Nephron progenitor cell (in vitro differentiated cells): ENCODE data around the gene AHDC1.
"Not testable (repeated sequence)": the region's sequence is repeated elsewhere in the genome, so short reads cannot be mapped to it uniquely, and the experiment has no call there.

Source experiments
- DNase-seq: peaks from one replicate; pipeline ENCODE4 v3.0.0; 2021
- H3K27ac Mint-ChIP-seq: 2 replicates; pipeline ENCODE4 v1.8.0; 2021; ENCODE audit warnings: mild to moderate bottlenecking, moderate library complexity, mixed read lengths
- H3K27me3 Mint-ChIP-seq: 2 replicates; pipeline ENCODE4 v1.8.0; 2021; ENCODE audit warnings: mild to moderate bottlenecking, low read depth, mixed read lengths; ENCODE audit not compliant: poor library complexity
- H3K36me3 Mint-ChIP-seq: 2 replicates; pipeline ENCODE4 v1.8.0; 2021; ENCODE audit warnings: low read depth, mixed read lengths
- H3K4me1 Mint-ChIP-seq: 2 replicates; pipeline ENCODE4 v1.8.0; 2021; ENCODE audit warnings: mixed read lengths
- H3K4me3 Mint-ChIP-seq: 2 replicates; pipeline ENCODE4 v1.8.0; 2021; ENCODE audit warnings: mild to moderate bottlenecking, moderate library complexity, mixed read lengths
- H3K9me3 Mint-ChIP-seq: 2 replicates; pipeline ENCODE4 v1.8.0; 2021; ENCODE audit warnings: mild to moderate bottlenecking, moderate library complexity, mixed read lengths
- TF ChIP-seq, protein P1 (sequence below): fragments of 200-600 bp; sonication (generic); IDR thresholded peaks from 2 replicates; pipeline ENCODE4 v1.5.0; 2021; ENCODE audit warnings: antibody characterized with exemption

The AHDC1 gene

DNA sequence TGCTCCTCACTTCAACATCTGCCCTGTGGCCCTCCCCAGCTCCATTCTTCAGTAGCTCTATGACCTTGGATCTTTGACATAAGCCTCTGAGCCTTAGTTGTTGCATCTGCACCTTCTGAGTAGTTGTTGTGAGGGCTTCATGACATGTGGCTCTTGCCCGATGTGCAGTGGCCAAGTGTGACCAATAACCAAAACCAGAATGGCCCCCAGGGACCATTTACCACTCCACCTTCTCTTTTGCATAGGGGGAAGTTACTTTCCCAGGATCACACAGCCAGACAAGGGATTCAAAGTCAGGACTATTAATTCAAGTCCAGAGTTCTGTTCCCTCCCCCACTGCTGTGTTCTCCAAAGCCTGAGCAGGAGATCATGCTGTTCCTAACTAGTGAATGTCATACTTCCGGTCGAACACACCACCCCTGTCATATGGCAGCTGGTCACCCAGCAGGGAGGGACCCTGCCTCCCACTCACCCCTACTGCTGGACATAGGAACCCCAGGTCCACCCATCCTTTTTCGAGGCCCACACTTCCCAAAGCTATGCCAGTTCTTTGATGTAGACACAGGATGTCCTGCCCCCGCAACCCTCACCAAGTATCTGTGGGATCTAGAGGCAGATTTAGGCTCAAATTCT is 27.0 kb upstream of the AHDC1 start:
- no peaks in the 10 kb centered on the region for H3K9me3 Mint-ChIP-seq
- DNase-seq = no peak
- peaks cover 53% of the 10 kb centered on the region for H3K27me3 Mint-ChIP-seq
- no peak overlapping the region for H3K4me3 Mint-ChIP-seq
- no peaks in the 10 kb centered on the region for H3K36me3 Mint-ChIP-seq
- no peak overlapping the region for H3K27ac Mint-ChIP-seq
- TF ChIP-seq, protein P1, sequence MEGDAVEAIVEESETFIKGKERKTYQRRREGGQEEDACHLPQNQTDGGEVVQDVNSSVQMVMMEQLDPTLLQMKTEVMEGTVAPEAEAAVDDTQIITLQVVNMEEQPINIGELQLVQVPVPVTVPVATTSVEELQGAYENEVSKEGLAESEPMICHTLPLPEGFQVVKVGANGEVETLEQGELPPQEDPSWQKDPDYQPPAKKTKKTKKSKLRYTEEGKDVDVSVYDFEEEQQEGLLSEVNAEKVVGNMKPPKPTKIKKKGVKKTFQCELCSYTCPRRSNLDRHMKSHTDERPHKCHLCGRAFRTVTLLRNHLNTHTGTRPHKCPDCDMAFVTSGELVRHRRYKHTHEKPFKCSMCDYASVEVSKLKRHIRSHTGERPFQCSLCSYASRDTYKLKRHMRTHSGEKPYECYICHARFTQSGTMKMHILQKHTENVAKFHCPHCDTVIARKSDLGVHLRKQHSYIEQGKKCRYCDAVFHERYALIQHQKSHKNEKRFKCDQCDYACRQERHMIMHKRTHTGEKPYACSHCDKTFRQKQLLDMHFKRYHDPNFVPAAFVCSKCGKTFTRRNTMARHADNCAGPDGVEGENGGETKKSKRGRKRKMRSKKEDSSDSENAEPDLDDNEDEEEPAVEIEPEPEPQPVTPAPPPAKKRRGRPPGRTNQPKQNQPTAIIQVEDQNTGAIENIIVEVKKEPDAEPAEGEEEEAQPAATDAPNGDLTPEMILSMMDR = no peak
- H3K4me1 Mint-ChIP-seq = peaks cover 50% of the 10 kb centered on the region

DNA sequence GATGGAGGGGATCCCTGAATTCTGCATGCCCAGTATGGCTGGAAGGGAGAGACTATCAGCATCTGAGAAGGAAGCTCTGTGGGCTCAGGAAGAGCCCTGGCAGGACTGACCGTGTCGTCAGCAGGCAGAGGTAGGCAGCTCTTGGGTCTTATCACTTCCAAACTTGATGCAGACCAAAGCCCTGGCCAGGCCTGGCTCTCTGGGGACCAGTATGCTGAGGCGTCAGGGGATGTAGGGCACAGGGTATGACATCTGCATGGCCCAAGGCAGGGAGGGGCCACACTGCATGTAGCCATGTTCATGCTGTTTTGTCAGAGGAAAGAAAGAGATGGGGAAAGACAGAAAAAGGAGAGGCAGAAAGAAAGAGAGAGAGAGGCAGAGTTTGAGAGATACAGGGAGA is 24.8 kb upstream of the AHDC1 start:
- no peaks in the 10 kb centered on the region for H3K36me3 Mint-ChIP-seq
- H3K27me3 Mint-ChIP-seq = peaks cover 33% of the 10 kb centered on the region

DNA sequence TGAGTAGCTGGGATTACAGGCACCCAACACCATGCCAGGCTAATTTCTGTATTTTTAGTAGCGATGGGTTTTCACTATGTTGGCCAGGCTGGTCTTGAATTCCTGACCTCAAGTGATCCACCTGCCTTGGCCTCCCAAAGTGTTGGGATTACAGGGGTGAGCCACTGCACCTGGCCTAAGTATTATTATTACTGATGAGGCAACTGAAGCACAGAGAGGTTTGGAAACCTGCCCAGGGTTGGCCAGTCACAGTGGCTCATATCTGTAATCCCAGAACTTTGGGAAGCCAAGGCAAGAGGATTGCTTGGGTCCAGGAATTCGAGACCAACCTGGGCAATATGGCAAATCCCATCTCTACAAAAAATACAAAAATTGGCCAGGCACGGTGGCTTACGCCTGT is 23.8 kb upstream of the AHDC1 start:
- H3K9me3 Mint-ChIP-seq, H3K4me3 Mint-ChIP-seq, H3K36me3 Mint-ChIP-seq, H3K27ac Mint-ChIP-seq, DNase-seq: not testable (repeated sequence)
- Mint-ChIP-seq H3K27me3 (peaks cover 23% of the 10 kb centered on the region), H3K4me1 (peaks cover 47% of the 10 kb centered on the region)

More for the DNA sequence above, 24.8 kb upstream of the AHDC1 start:
- peaks cover 47% of the 10 kb centered on the region for H3K4me1 Mint-ChIP-seq
- H3K4me3 Mint-ChIP-seq = no peak overlapping the region
- no peak overlapping the region for H3K27ac Mint-ChIP-seq
- DNase-seq = no peak
- no peaks in the 10 kb centered on the region for H3K9me3 Mint-ChIP-seq
- TF ChIP-seq, protein P1 = no peak

DNA sequence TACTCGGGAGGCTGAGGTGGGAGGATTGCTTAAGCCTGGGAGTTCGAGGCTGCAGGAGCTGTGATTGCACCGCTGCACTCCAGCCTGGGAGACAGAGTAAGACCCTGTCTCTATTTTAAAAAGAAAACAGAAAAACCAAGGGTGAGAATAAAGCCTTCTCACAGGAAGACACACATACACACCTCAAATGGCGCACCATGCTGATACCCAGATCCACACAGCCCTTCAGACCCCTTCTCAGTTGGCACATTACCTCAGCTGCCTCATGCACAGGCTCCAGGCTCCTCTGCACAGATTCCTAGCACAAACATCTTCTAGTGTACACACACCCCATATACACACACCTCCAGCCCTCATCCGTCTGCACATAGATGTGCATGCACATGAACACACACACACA is 23.1 kb upstream of the AHDC1 start:
- H3K4me3 Mint-ChIP-seq = no peak overlapping the region
- H3K36me3 Mint-ChIP-seq = no peaks in the 10 kb centered on the region
- peaks cover 46% of the 10 kb centered on the region for H3K4me1 Mint-ChIP-seq
- no peak overlapping the region for H3K27ac Mint-ChIP-seq
- DNase-seq = no peak
- H3K9me3 Mint-ChIP-seq = no peaks in the 10 kb centered on the region
- H3K27me3 Mint-ChIP-seq = peaks cover 16% of the 10 kb centered on the region
- TF ChIP-seq, protein P1 = no peak

GRCh38 chr1:27626031-27626935 is 22.3 kb upstream of the AHDC1 start:
- TF ChIP-seq, protein P1 = no peak
- Mint-ChIP-seq H3K4me3 (no peak overlapping the region), H3K4me1 (peaks cover 39% of the 10 kb centered on the region), H3K36me3 (no peaks in the 10 kb centered on the region), H3K9me3 (no peaks in the 10 kb centered on the region), H3K27ac (no peak overlapping the region), H3K27me3 (peaks cover 9% of the 10 kb centered on the region)
- no peak for DNase-seq

GRCh38 chr1:27624467-27625178 is 20.7 kb upstream of the AHDC1 start:
- TF ChIP-seq, protein P1 = no peak
- Mint-ChIP-seq H3K27me3 (peaks cover 8% of the 10 kb centered on the region), H3K27ac (no peak overlapping the region)

More at GRCh38 chr1:27624467-27625178, 20.7 kb upstream of the AHDC1 start:
- Mint-ChIP-seq H3K4me3 (no peak overlapping the region), H3K36me3 (no peaks in the 10 kb centered on the region), H3K9me3 (no peaks in the 10 kb centered on the region), H3K4me1 (peaks cover 28% of the 10 kb centered on the region)
- DNase-seq = no peak
